ENCODE measurements around the gene HMCES. TPM values are rescaled to one million over a fixed set of nuclear protein-coding genes. Genes with fewer than 3 reads are reported as not detected.
"Not testable (repeated sequence)": the region's sequence is repeated elsewhere in the genome, so short reads cannot be mapped to it uniquely, and the experiment has no call there.

HMCES gene
- polyA plus RNA-seq, 3 donors: 55.2 to 61.5 (median 56.9) TPM

DNA sequence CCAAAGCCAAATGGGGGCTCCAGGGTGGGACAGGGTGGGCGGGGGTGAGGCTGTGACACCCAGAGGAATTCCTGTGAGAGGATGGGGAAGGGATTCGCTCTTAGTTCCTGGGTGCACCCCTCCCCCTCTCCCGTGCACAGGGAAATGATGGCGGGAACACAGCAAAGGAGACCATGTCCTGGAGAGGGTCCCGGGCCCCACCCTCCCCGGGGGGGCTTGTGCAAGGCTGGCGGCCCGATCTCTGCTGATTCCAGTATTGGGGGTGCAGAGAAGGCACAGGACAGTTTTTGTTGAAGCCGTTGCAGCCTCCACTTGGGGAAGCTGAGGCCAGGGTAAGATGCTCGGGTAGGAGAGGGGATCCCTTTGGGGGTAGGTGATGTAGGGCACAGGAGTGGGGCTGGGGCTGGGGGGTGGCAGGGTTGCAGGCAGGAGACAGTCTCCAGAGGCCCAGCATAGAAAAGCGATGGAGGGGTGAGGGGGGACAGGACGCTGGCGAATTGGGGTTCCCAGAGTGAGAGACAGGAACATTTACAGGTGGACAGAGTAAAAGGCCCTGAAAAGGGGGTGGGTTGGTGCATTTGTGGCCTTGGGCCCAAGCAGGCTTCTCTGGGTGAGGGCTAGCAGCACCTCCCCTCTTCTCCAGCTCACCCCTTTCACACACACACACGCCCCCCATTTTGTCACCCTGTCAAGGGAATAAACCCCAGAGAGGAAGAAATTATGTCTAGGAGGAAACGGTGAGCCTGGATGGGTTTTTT, 38.5 kb downstream of the HMCES start:
- no peak for DNase-seq (ENCODE audit: low read depth in 3 of 3, low spot score in 2 of 3)

DNA sequence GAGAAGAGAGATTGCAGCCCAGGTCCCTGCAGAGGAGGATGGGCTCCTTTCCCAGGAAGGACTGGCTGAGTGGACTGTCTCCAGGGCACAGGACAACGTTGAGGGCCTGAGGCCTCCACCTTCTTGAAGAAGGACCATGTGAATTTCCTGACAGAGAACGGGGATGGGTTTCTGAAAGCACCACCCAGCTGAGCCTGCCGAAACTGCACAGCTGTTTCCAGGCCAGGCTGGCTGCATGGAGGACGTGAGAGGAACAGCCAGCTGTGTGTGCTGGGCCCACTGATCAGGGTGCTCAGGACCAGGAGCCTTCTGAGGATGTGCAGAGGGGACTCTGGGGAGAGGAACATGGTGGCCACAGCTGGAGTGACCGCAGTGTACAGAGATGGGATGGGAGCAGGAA, 39.2 kb downstream of the HMCES start:
- DNase-seq (ENCODE audit: low read depth in 3 of 3, low spot score in 2 of 3): no peak

DNA sequence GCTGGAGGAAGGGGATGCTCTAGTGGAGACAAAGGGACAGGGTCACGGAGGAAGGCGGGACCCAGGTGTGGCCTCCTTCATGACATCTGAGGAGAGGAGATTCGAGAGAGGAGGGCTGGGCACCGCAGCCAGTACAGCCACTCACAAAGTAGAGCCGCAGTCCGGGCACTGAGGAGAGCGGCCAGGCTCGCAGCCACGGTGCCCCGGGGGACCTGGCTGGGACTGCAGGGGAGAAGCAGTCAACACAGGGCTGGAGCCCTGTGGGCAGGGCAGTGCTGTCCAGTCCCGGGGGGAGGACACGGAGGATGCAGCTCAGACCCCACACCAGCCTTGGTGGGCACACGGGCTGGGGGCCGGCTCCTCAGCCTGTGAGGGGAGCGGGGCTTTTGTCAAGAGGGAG, 40.3 kb downstream of the HMCES start:
- DNase-seq (ENCODE audit: low read depth in 3 of 3, low spot score in 2 of 3): no peak

DNA sequence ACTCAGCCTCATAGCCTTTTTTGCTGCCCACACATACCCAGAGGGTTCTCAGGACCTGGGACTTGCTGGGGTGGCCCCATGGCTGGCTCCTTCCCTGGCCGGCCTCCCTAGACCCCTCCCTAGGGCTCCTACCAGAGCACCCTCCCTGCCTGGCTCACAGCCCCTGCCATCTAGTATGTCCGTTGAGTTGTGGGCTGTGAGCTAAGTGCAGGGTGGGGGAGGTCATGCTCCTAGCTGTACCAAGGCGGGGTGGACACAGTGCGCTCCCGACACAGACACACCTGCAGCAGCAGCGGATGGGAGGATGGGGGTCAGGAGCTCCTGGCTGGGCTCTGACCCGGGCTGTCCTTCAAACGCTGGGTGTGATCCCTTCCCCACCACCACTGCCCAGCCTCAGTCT, 41.6 kb downstream of the HMCES start:
- no peak for DNase-seq (ENCODE audit: low read depth in 3 of 3, low spot score in 2 of 3)

DNA sequence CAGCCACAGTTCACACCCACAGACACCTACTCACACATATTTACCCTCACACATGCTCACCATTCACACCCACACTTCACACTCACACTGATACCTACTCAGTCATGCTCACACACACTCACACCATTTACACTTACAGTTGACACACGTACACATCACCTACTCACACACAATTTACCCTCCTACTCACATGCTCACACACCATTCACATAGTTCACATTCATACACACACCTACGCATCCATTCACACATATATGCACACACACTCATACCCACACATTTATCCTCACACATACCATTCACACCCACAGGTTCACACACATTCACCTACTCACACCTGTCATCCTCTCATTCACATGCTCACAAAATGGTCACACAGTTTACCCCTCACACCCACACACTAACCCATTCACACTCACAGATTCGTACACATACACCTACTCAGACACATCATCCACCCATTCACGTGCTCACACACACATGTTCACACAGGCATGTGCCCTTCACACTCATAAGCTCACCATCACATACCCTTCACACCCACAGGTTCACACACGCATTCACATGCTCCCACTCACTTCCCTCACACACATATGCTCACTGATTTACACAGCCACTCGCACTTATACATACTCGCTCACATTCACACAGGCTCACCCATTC, 42.3 kb downstream of the HMCES start:
- no peak for DNase-seq (ENCODE audit: low read depth in 3 of 3, low spot score in 2 of 3)

DNA sequence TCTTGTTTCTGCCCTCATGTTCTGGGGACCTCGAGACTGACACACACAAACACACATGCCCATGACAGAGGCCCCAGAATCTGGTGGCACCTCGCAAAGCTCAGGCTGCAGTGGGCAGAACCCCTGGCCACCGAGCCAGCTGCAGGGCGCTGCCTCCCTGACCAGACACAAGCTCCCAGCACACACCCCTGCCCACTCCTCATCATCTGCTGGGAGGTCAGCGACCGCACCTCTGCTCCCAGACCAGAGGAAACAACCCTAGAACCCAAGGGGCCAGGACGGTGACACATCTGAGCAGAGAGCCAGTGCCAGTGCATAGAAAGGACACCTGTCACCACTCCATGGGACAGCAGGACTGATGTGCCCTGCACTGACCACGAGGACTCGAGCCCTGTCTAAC, 43.2 kb downstream of the HMCES start:
- DNase-seq (ENCODE audit: low read depth in 3 of 3, low spot score in 2 of 3): no peak

DNA sequence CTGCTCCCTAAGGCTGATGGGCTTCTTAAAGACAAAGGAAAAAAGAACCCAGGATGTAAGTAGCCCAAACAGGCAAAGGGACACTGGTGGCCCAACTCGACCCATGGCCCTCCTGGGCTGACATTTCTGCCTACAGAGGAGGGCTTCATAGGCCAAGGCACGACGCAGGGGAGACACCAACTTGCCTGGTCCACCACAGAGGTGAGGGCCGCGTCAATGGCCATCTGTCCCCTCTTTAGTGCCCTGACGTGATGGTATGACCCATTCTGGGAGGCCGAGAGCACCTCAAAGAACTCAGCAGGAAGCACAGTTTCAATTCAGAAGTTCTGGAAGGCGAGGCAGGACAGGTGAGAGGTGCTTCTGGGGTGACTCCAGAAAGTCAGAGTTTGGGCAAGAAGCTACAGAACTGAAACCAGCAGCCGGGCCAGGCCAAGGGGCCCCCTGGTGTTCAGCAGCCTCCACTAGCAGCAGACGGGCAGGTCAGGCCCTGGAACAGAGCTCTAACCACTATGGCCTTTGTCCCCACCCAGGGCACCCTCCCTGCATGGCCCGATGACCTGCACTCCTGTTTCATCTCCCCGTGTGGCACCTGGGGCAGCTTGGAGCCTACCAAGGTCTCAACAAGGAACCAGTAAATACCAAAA, 45.1 kb downstream of the HMCES start:
- DNase-seq (ENCODE audit: low read depth in 3 of 3, low spot score in 2 of 3): no peak

DNA sequence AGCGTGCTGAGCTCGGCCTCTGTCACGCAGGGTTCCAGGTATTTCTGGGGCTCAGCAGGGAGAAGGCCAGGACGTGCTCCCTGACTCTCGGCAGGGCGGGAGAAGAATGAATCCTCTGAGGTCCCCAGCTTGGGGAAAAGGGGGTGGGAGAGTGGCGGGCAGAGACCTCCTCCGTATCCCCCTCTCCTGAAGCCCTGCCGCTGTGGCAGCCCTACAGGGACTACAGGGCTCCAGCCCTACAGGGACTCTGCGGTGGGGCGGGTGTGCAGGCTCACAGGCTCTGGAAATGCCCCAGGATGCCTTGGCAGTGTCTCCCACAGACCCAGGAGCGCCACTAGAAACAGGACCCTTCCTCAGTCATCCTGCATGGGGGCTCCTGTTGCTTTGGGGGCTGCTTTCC, 46.2 kb downstream of the HMCES start:
- no peak for DNase-seq (ENCODE audit: low read depth in 3 of 3, low spot score in 2 of 3)

DNA sequence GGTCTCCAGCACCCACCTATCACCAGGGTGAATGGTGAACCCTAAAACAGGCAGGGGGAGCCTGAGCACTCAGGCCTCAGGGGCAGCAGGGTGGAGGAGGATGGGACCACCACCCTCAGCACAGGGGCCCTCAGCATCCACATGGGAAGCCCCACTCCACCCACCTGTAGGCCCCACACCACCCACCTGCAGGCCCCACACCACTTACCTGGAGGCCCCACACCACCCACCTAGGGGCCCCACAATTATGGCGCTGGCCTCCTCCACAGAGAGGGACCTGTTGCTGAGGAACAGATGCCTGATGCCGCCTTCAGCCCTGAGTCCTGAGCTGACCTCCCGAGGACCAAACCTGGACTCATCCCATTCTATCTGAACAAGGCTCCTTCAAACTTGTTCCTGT, 46.7 kb downstream of the HMCES start:
- DNase-seq (ENCODE audit: low read depth in 3 of 3, low spot score in 2 of 3): no peak

DNA sequence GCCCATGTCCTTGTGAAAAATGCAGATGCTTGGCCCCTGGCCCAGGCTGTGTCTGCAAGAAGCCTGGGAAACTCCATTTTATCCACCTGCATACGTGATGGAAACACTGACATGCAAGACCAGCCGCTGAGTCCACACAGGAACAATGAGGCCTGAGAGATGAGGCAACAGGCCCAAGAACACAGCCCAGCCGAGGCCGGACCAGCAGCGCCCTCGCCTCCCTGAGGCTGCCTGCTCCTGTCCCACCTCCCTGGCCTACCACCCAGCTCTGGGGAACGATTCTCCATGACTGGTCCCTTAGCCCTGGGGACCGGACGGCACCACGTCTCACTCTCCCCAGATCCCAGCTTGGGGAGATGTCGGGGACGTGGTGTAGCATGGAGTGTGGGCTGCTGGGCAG, 47.5 kb downstream of the HMCES start:
- DNase-seq (ENCODE audit: low read depth in 3 of 3, low spot score in 2 of 3): no peak

DNA sequence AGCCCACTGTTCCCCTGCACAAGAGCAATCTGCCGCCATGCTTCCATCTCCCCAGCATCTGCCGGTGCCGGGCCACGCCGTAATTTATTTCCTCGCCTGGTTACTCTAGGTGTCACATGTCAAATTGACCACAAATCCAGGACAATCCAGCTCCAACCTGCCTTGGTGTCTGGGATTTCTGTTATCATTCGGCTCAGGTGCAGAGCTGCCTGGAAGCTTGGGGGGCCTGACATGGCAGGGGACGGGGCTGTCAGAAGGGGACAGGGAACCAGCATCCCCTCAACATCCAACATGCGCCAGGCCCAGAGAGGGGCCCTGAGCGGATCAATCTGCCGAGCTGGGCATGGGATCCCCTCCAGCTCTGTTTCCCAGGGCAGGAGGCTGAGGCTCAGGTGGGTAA, 47.9 kb downstream of the HMCES start:
- no peak for DNase-seq (ENCODE audit: low read depth in 3 of 3, low spot score in 2 of 3)

DNA sequence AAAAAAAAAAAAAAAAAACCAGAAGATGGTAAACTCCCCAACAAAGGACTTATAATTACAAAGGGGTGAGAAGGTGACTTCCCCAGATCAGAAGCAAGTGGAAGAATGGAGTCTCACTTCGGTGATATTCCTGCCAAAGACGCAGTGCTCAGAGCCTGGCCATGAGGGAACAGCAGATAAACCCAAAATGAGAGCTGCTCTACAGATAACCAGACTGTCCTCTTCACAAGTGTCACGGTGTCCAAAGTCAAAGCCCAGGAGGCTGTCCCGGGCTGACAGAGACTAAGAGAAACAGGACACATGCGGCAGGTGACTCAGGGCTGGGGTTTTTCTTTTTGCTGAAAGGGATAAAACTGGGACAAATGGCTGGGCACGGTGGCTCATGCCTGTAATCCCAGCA, 48.8 kb downstream of the HMCES start:
- no peak for DNase-seq (ENCODE audit: low read depth in 3 of 3, low spot score in 2 of 3)

DNA sequence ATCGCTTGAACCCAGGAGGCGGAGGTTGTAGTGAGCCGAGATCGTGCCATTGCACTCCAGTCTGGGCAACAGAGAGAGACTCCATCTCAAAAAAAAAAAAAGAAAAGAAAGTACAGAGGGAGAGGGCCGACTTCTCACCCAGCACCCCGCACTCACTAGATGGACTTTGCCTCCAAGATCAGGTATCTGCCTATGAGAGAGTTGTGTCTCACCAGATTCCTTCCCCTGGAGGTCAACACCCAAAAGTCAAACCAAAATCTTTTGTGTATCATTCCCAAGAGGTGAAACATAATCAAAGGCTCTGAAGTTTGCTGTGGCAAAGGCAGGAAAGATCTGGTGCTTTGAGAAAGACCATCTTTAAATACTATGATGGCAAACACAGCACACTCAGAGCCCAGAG, 51.2 kb downstream of the HMCES start:
- DNase-seq (ENCODE audit: low read depth in 3 of 3, low spot score in 2 of 3): no peak

DNA sequence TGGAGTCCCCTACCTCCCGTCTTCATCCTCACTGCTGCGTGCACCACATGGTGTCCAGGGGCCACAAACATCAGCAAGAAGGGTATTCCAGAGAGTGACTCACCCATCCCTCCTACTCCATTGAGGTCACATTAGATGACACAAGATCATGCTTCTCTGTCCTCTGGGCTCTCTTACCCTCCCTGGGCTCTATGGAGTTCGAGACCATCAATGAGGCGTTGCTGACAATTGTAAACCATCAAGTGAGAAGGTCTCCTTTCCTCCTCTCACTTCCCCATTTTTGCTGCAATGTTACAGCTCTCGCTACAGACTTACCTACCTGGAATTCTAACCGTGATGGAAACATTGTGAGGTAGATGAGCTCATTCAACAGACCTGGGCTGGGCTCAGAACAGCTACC, 51.7 kb downstream of the HMCES start:
- no peak for DNase-seq (ENCODE audit: low read depth in 3 of 3, low spot score in 2 of 3)

DNA sequence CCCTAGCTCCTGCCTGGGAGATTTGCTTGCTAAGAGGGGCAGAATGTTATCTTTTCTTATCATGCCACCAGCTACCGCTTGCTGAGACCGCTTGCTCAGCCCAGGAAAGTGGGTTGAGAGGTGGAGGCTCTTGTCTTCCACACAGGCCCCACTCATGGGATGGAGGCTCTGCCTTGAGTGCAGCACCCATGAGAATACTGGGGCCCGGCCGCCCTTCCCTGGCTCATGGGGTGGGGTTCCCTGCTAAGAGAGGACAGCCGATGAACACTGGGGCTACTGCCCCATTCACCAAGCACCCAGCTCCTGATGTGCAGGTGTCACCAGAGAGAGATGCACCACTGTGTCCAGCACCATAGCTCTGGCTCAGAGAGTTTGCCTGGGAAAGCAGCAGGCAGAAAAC, 55.2 kb downstream of the HMCES start:
- no peak for DNase-seq (ENCODE audit: low read depth in 3 of 3, low spot score in 2 of 3)

DNA sequence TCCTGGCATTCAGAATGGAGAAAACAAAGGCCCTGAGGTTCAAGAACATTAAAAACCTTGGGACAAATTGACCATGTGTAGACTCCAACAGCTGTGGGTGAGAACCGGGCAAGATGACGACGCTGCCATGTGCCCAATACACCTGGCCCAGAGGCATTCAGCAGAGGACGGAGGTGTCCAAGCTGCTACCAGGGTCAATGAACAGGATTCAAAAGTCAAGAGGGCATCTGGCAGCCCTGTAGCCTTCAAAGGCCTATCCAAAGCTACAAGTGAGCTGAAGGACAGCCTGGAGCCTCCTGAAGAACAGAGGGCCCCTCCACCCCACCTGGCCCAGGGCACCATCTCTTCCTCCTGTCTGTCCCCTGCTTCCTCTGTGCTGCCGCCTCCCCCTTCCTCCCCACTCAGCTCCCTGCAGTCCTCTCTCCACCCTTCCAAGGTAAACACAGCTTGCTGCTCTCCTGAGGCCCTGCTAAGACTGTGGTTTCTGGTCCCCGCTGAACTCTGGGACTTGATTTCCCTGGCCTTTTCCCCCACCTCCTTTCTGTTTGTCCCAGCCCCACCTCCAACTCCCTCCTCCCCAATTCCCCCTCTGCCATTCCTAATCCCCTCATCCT, 57.5 kb downstream of the HMCES start:
- DNase-seq (ENCODE audit: low read depth in 3 of 3, low spot score in 2 of 3): no peak

DNA sequence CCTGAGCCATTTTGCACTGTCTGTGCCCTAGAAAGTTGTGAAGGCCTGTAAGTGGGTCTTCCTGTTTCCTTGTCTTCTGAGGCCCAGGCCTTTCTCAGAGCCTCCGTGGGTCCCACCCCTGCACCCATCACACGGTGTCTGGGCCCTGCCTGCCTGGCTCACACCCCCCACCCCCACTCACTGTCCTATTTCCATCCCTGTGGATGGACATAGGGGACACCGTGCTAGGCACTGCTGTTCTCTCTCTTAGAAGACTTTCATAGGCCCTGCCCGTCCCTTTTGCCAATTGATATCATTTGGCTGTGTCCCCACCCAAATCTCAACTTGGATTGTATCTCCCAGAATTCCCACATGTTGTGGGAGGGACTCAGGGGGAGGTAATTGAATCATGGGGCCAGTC, 59.0 kb downstream of the HMCES start:
- not testable (repeated sequence) for DNase-seq (ENCODE audit: low read depth in 3 of 3, low spot score in 2 of 3)

DNA sequence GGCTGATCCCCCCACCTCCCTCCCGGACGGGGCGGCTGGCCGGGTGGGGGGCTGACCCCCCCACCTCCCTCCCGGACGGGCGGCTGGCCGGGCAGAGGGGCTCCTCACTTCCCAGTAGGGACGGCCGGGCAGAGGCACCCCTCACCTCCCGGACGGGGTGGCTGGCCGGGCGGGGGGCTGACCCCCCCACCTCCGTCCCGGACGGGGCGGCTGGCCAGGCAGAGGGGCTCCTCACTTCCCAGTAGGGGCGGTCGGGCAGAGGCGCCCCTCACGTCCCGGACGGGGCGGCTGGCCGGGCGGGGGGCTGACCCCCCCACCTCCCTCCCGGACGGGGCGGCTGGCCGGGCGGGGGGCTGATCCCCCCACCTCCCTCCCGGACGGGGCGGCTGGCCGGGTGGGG, 60.5 kb downstream of the HMCES start:
- not testable (repeated sequence) for DNase-seq (ENCODE audit: low read depth in 3 of 3, low spot score in 2 of 3)

DNA sequence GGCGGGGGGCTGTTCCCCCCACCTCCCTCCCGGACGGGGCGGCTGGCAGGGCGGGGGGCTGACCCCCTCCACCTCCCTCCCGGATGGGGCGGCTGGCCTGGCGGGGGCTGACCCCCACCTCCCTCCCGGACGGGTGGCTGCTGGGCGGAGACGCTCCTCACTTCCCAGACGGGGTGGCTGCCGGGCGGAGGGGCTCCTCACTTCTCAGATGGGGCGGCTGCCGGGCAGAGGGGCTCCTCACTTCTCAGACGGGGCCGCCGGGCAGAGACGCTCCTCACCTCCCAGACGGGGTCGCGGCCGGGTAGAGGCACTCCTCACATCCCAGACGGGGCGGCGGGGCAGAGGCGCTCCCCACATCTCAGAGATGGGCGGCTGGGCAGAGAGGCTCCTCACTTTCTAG, 61.2 kb downstream of the HMCES start:
- DNase-seq (ENCODE audit: low read depth in 3 of 3, low spot score in 2 of 3): not testable (repeated sequence)

DNA sequence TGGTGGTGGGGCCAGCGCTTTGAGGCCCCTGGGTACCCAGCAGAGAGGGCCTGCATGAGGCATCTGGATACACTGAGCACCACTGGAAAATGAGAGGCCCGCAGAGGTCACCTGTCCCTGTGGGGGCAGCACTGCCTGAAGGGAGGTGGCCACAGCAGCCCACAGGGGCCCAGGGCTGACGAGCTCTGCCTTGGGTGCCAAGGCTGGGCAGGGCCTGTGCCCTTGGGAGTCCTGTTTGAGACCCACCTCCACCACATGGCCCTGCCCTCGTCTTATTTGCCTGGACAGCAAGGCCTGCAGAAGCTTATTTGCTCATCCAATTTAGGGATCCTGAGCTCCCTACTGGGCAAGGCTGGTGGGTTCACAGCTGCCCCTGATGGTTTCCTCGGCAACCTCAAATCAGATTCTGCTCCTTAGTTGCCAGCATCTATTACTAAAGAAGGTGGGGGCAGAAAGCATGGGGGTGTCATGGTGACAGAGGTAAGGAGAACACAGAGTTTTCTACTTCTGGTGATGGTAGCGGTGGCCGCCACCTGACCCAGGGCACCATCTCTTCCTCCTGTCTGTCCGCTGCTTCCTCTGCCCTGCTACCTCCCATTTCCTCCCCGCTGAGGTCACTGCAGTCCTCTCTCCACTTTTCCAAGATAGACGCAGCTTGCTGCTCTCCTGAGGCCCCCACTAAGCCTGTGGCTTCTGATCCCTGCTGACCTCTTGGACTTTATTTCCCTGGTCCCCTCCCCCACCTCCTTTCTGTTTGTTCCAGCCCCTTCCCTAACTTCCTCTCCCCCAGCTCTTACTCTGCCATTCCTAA, 62.9 kb downstream of the HMCES start:
- DNase-seq (ENCODE audit: low read depth in 3 of 3, low spot score in 2 of 3): no peak
